HG03521 (cell line): Measurements from ENCODE around the gene BRD4.

Source experiments
- ATAC-seq: cut with Tn5 transposase; IDR thresholded peaks from one replicate; pipeline ENCODE4 v1.9.1; 2021; ENCODE audit warnings: mild to moderate bottlenecking, moderate library complexity; ENCODE audit not compliant: unreplicated experiment

The BRD4 gene

GRCh38 chr19:15250640-15250993 lies 81.7 kb downstream of the BRD4 start:
- no peak for ATAC-seq

- ATAC-seq: no peak
Observed at GRCh38 chr19:15249972-15250639, 82.2 kb downstream of the BRD4 start.

GRCh38 chr19:15249528-15249874 lies 82.8 kb downstream of the BRD4 start:
- no peak for ATAC-seq

DNA sequence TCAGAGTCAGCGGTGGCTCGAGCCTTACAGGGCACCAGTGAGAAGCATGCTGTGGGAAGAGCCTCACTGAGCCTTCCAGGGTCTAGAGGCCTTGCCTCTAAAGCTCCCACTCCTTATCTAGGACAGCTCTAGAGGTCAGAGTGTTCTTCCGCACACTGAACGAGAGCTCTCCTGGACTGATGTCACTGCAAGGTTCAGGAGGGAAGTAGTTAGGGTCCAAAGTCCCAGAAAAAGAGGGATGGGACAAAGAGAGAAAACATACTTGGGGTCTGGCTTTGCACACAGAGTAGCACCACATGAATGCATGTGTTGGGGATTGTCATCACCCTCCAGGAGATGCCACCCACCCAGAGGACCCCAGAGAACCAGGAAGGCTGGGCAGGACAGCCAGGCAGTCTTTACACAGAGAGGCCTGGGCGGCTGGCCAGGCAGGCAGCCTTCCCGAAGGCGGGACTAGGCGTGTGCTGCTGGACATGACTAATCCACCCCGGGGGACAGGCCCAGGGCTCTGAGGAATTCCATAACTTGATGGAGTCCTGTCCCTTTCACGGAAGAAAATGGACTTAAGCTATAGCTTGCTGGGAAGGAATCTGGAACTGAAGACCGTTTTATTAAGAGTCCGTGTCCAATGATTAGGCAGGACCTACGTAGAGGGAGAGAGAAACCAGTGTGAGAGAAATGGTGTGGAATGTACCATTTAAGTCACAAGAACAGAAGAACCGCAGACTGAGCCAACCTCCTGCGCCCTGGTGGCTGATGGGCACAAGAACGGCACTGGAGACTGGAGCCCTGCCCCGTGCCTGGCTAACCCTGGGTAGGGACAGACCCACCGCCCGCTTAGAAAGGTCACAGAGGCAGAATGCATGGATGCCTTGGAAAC lies 83.5 kb downstream of the BRD4 start:
- no peak for ATAC-seq

DNA sequence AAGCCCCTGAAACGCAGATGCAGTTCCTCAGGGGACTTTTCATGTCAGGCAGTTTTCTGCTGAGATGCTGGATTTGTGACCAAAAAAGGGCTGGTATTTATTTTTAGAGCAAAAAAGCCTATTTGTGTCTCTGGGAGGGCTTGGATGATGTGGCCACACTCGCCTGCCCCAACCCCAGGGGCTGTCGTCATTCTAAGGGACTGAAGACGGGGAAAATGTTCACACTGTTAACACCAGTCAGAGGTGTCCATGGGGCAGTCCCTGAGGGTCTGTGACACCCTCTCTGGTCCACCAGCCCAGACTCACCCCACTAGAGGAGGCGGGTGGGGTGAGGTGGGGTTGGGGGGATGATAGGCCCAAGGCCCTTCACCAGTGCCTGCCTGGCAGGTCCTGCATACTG lies 84.2 kb downstream of the BRD4 start:
- no peak for ATAC-seq

DNA sequence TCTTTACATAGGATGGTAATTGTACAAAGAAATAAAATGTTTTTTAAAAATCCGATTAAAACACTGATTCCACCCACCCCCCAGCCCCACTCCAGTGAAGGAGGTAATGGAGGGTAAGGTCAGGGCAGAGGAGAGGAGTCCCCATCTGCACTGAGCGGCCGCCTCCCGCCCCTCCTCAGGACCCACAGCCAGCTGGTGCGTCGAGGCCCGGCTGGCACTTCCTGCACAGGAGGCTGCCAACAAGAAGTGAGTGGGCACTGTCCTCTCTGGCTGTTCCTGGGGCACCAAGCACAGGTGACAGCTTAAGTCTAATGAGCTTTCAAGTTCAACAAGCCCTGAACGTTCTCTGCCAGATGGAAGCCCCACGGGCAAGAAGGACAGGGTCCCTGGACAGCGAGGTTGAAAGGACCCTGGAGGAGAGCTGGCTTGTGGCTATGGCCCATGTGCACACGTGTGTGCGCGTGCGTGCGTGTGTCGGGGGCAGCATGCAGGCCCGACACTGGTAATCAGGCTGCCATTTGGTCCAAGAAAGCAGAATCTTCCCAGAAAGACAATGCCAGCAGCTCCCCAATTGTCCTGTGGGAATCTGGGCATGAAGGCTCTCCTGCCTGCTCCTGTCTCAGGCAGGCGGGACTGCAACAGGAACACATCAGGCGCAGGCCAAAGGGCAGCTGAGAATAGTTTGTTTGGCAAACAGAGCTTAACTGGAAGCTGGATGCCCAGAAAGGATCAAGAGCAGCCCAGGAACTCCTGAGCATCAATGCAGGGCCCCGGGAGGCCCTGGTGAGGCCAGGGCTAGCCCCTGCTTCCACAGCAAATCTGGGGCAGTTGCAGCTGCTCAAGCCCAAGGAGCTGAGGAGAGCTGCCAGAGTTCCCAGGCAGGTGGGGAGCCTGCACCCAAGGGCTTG lies 85.0 kb downstream of the BRD4 start:
- ATAC-seq: no peak

DNA sequence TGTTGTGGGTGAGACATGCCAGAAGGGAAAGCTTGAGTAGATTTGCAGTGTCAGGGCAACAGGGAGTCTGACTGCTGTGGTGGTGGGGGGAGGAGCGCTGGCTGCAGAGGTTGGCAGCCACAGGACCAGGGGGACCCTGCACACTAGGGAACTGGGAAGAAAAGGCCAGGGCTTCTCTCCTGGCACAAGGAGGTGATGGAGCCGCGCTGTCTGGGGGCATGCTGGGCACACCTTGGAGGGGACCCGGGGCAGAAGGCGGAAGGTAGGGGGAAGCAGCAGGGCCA lies 86.2 kb downstream of the BRD4 start:
- ATAC-seq: no peak

- no peak for ATAC-seq
Observed at GRCh38 chr19:15245370-15246197, 86.8 kb downstream of the BRD4 start.

GRCh38 chr19:15244808-15245207 lies 87.5 kb downstream of the BRD4 start:
- ATAC-seq: no peak

DNA sequence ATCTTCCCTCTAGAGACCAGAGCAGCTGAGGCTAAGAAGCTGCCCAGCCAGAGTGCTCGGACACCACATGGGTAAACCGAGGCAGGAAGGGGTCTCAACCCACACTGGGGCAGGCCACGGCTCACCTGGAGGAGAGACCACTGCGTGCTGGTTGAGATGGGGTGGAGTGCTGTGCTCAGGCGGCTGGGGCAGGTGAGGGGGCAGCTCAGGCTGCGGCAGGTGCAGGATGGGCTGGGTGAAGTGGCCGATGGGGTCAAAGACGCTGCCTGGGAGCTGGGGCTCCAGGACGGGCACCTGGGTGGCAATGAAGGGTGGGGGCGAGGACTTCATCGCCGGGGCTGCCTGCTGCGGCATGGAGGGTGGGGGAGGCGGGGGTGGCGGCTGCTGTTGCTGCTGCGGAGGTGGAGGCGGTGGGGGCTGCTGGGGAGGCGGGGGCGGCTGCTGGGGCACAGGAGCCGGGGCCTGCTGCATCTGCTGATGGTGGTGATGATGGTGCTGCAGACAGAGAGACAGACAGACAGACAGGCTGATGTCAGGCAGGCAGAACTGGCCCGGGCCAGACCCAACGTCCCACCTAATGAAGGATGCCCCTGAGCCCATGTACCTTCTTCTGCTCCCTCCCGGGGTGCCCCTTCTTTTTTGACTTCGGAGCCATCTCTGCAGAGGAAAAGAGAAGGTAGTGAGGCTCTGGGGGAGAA lies 88.1 kb downstream of the BRD4 start:
- no peak for ATAC-seq

GRCh38 chr19:15243236-15243957 lies 88.9 kb downstream of the BRD4 start:
- no peak for ATAC-seq

DNA sequence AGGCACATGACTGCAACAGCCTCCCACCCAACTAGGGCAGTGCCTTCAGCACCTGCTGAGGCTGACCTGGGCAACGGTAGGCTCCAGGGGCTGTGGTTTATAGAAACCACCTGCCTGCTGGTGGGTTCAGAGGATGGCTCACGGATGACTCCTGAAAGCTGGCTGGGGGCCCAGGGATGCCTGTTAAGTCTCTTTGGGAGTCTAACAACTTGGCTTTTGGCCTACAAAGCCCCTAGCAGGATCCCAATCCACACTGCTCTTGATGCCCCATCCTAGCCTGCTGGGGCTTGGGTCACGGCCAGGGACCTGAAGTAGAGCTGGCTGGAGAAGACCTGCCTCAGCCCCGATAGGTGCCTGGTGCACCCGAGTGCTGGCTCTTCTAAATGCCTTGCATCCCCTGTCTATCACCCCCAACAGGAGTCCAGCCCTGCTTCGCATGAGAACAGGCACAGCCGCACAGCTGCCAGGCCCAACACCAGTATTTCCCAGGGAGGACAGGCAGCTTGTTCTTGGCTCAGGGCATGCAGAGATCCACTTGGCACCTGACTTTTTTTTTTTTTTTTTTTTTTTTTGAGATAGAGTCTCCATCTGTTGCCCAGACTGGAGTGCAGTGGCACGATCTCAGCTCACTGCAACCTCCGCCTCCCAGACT lies 91.0 kb downstream of the BRD4 start:
- no peak for ATAC-seq

DNA sequence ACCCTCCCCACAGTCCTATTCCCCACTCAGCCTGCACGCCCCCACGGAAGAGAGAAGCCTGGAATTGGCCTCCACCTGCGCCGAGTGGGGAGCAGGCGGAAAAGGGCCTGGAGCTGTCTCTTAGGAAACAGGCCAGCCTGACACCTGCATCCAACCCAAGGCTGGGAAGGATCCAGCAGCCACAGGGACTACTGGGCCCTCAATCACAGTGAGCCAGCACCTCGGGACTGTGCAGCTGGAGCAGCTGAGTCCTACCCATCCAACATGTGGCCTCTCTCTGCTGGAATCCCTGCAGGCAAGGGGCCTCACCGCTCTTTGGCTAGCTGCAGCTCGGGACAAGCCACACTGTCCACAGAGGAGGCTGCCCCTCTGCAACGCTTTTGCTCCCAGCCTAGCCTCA lies 91.8 kb downstream of the BRD4 start:
- no peak for ATAC-seq

GRCh38 chr19:15239337-15239949 lies 92.9 kb downstream of the BRD4 start:
- no peak for ATAC-seq

DNA sequence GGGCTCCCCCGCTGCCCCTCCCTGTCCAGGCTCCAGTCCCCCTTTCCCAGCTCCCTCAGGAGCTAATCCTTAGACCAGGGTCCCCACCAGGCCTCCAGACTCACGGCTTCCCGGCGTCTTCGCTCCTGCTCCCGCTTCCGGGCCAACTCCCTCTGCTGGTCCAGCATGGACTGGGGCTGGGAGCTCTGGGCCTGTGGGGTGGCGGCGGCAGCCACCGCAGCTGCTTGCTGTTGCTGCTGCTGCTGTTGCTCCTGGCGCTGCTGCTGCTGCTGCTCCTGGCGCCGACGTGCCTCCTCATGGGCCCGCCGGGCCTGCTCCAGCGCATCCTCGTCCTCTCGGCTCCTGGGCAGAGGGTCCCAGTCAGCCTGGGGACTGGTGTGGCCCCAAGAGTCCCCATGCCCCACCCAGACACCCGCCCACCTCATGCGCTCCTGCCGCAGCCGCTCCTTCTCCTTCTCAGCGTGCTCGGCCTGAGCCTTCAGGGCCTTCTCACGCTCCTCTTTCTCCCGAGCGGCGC lies 93.6 kb downstream of the BRD4 start:
- ATAC-seq: no peak

GRCh38 chr19:15237759-15238638 lies 94.3 kb downstream of the BRD4 start:
- no peak for ATAC-seq

DNA sequence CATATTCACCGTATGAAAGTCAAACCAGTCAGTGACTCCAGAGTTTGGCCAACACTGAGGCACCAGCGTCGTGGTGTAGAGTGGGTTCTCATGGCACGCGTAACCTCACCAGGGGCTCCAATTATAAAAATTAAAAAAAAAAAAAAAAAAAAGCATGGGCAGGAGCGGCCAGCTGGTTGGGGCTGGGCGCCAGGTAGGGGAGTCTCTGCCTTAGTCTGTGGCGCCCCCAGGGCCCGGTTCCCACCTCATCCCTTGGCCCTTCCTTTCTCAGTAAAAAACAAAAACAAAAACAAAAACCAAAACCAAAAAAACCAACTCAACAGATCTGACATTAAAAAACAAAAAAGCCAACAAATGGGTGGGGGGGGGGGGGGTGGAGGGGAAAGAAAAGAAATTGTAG lies 95.5 kb downstream of the BRD4 start:
- ATAC-seq: no peak

- ATAC-seq: no peak
Observed at GRCh38 chr19:15235781-15236180, 96.6 kb downstream of the BRD4 start.
